Measurements from ENCODE around the gene BPIFB6.
"Not testable (repeated sequence)": the region's sequence is repeated elsewhere in the genome, so short reads cannot be mapped to it uniquely, and the experiment has no call there.

The BPIFB6 gene

DNA sequence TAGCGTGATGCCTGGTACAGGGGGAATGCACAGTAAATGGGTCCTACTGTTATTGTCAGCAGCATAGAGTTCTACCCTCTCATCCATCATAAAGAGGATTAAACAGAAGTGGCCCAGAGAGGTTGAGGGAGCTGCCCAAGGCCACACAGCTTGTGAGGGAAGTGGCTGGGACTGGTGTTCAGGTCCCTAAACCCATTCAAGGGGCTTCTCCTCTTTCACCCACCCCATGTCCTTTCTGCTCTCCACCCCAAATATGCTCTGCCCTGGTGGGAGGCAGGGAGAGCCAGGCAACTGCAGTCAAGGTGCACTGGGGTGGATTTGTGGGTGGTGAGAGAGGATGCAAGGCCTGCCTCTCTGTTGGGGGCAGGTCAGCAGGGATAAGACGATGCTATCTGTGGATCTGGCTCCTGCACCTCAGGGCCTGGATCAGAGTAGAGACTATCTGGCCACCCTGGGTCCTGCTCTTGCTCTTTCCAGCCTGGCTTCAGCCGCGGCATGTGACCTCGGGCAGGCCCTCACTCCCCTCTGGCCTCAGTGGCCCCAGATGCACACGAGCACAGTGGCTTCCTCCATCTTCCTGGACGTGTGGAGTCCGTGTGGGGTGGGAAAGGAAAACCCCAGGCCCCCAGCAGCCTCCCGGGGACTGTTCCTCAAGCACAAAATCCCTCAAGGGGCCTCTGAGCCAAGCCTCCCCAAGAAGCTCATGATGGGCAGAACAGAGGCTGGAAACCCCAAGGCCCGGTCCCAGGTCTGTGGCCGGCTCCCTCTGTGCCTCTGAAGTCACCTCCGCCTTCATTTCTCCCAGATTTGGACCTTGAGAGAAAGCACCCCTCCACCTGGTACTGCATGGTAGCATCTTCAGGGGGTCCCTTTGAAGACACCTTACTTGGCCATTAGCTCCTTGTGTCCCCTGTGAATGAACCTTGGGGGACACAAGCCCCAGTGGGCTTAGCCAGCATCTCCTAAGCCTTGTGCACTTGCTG lies 3.4 kb upstream of the BPIFB6 start:
- no peak for DNase-seq (ENCODE audit: low read depth in 2 of 2)

GRCh38 chr20:33028875-33029274 lies 2.6 kb upstream of the BPIFB6 start:
- DNase-seq (ENCODE audit: low read depth in 2 of 2), result no peak

DNA sequence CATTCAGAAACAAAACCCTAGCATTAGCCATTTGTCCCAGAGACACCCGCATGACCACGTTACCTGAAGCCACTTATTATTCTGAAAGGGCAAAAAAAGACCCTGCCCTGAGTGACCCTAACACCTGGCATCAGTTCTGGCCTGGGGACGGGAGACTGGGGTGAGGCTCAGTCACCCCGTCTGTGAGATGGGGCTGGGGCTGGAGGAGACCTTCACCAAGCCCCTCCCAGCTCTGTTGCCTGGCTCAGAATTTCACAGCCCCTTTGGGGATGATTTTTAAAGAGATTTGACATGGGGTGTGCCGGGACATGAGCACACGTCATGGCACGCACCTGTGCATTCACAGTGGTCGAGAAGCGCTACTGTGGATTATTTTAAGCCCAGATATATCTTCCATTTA lies 1.4 kb upstream of the BPIFB6 start:
- DNase-seq (ENCODE audit: low read depth in 2 of 2), result no peak

DNA sequence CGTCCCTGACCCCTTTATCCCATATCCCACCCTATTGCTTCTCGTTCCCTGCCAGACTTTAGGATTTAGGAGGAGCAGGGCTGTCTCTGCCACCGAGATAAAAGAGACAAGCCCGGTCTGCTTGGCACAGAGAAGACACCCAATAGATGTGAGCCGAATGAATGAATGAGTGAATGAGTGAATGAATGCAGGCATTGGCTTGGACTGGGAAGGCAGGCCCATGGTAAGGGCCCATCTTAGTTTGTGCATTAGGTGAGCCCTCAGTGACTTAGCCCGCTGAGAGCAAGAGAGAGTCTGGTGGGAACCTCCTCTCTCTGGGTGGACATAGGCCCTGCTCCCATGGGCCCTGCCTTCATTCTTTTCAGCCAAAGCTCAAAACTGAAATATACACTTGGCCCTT lies 879 bp upstream of the BPIFB6 start:
- no peak for DNase-seq (ENCODE audit: low read depth in 2 of 2)

- no peak for DNase-seq (ENCODE audit: low read depth in 2 of 2)
Measured at GRCh38 chr20:33032555-33032954, 1.1 kb downstream of the BPIFB6 start.

DNA sequence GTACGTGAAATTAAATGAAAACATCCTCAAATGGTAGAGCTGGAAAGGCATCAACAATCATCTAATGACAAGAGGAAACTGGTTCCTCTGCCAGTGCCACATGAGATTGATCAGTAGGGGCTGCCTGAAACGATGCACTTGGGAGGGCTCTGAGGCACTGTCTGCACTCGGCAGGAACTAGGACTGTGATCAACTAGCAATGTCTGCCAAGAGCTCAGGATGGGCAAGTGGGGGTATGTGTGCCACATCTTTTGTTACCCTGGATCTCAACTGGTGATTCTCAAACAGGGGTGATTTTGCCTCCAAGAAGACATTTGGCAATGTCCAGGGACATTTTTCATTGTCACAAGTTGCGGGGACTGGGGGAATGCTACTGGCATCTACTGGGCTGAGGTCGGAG lies 1.9 kb downstream of the BPIFB6 start:
- DNase-seq (ENCODE audit: low read depth in 2 of 2), result no peak

GRCh38 chr20:33034115-33034514 lies 2.7 kb downstream of the BPIFB6 start:
- no peak for DNase-seq (ENCODE audit: low read depth in 2 of 2)

- no peak for DNase-seq (ENCODE audit: low read depth in 2 of 2)
Measured at GRCh38 chr20:33034901-33035492, 3.5 kb downstream of the BPIFB6 start.

DNA sequence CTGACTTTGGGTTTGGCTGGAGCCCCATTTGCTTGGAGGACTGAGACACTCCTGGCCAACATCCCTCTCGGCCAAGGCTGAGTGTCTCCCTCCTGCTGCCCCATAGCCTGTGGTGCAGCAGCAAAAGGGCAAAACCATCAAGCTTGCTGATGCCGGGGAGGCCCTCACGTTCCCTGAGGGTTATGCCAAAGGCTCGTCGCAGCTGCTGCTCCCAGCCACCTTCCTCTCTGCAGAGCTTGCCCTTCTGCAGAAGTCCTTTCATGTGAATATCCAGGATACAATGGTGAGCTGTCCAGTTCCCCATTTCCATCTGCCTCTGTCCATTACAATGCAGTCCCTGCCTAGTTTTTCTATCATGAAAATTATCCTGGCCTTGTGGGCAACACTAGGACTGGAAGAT lies 6.0 kb downstream of the BPIFB6 start:
- DNase-seq (ENCODE audit: low read depth in 2 of 2), result no peak

GRCh38 chr20:33038243-33038642 lies 6.8 kb downstream of the BPIFB6 start:
- DNase-seq (ENCODE audit: low read depth in 2 of 2), result no peak

GRCh38 chr20:33042430-33042829 lies 11.0 kb downstream of the BPIFB6 start:
- no peak for DNase-seq (ENCODE audit: low read depth in 2 of 2)

- no peak for DNase-seq (ENCODE audit: low read depth in 2 of 2)
Measured at GRCh38 chr20:33042983-33043730, 11.7 kb downstream of the BPIFB6 start.

GRCh38 chr20:33043731-33044181 lies 12.3 kb downstream of the BPIFB6 start:
- DNase-seq (ENCODE audit: low read depth in 2 of 2), result no peak

DNA sequence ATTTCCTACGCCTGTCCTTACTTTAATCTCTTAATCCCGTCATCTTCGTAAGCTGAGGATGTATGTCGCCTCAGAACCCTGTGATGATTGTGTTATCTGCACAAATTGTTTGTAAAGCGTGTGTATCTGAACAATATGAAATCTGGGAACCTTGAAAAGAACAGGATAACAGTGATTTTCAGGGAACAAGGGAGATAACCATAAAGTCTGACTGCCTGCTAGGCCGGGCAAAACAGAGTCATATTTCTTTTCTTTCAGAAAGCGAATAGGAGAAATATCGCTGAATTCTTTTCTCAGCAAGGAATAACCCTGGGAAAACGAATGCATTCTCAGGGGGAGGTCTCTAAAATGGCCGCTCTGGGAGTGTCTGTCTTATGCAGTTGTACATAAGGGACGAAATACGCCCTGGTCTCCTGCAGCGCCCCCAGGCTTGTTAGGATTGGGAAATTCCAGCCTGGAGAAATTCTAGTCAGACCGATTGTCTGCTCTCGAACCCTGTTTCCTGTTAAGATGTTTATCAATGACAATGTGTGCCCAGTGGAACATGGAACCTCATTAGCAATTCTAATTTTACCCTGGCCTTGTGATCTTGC lies 13.8 kb downstream of the BPIFB6 start:
- not testable (repeated sequence) for DNase-seq (ENCODE audit: low read depth in 2 of 2)

- DNase-seq (ENCODE audit: low read depth in 2 of 2), result no peak
Measured at GRCh38 chr20:33046412-33046811, 15.0 kb downstream of the BPIFB6 start.

GRCh38 chr20:33051333-33051732 lies 19.9 kb downstream of the BPIFB6 start:
- DNase-seq (ENCODE audit: low read depth in 2 of 2), result no peak

- DNase-seq (ENCODE audit: low read depth in 2 of 2), result no peak
Measured at GRCh38 chr20:33053291-33054106, 22.1 kb downstream of the BPIFB6 start, which contains the start of gene BPIFB3. Gene BPIFB3 (plus strand): TSS chr20:33053903. CDS start chr20:33055436, 1,533 bp downstream.

DNA sequence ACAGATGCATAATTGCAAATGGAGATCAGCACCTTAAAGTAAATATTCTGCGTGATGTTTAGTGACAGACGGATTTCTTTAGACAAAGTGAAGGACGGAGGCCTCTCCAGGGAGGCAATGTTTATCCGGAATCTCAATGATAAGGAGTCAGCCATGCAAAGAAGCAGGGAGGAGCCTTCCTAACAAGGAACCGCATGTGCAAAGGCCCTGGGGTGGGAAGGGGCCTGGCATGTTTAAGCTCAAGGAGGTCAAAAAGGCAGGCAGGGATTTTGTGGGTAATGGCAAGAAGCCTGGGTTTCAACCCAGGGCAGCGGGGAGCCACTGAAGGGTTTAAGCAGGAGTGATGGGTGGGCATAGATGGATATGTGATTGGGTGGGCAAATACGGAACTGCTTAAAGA lies 22.9 kb downstream of the BPIFB6 start:
- no peak for DNase-seq (ENCODE audit: low read depth in 2 of 2)

- no peak for DNase-seq (ENCODE audit: low read depth in 2 of 2)
Measured at GRCh38 chr20:33054791-33055190, 23.3 kb downstream of the BPIFB6 start.

- DNase-seq (ENCODE audit: low read depth in 2 of 2), result no peak
Measured at GRCh38 chr20:33059136-33059535, 27.7 kb downstream of the BPIFB6 start.

All from stimulated activated CD8-positive, alpha-beta memory T cell treated with anti-CD3 and anti-CD28 coated beads, Interleukin-7, amount 100 ng/mL, for 1 hour (primary cell).